ENCODE measurements around the gene ANKRD12.
"Not testable (repeated sequence)": the region's sequence is repeated elsewhere in the genome, so short reads cannot be mapped to it uniquely, and the experiment has no call there.

The ANKRD12 gene

GRCh38 chr18:9260388-9261380 is 124.1 kb downstream of the ANKRD12 start:
- H3K9me3 ChIP-seq, result no peaks in the 10 kb centered on the region
- TF ChIP-seq, protein P1, sequence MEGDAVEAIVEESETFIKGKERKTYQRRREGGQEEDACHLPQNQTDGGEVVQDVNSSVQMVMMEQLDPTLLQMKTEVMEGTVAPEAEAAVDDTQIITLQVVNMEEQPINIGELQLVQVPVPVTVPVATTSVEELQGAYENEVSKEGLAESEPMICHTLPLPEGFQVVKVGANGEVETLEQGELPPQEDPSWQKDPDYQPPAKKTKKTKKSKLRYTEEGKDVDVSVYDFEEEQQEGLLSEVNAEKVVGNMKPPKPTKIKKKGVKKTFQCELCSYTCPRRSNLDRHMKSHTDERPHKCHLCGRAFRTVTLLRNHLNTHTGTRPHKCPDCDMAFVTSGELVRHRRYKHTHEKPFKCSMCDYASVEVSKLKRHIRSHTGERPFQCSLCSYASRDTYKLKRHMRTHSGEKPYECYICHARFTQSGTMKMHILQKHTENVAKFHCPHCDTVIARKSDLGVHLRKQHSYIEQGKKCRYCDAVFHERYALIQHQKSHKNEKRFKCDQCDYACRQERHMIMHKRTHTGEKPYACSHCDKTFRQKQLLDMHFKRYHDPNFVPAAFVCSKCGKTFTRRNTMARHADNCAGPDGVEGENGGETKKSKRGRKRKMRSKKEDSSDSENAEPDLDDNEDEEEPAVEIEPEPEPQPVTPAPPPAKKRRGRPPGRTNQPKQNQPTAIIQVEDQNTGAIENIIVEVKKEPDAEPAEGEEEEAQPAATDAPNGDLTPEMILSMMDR (IDR thresholded peaks at IDR 0.05), result no peak
- no peak overlapping the region for H3K27ac ChIP-seq
- no peak for DNase-seq
- H3K36me3 ChIP-seq, result peaks cover 22 to 29% (median 26%) of the 10 kb centered on the region in 3 donors
- no peak overlapping the region for H3K4me3 ChIP-seq
- no peaks in the 10 kb centered on the region for H3K27me3 ChIP-seq
- intact Hi-C loops (cut with DNase I; ENCODE audit: low total_unique reads), result no loop called here
- no peaks in the 10 kb centered on the region for H3K4me1 ChIP-seq

DNA sequence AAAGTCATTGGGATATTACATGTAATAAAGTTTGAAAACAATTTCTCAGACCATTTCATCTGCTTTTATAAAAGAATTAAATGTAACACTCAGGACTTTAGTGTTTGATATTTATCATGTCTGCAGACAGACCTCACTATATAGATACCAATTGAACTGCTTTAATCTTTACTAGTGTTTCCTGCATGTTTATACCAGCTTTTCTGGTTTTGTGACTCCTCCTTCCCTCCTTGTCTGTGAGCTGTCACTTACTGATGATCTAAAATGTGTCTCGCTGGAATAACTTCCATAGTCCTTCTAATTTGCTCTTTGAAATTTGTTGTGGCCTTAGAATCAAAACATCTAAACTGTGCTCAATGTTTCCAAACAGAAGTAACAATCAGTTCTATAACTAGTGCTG is 126.7 kb downstream of the ANKRD12 start:
- Histone ChIP-seq H3K4me1 (no peaks in the 10 kb centered on the region), H3K27ac (no peak overlapping the region), H3K4me3 (no peak overlapping the region), H3K9me3 (no peaks in the 10 kb centered on the region), H3K27me3 (no peaks in the 10 kb centered on the region), H3K36me3 (peaks cover 24 to 31% (median 28%) of the 10 kb centered on the region in 3 donors)
- DNase-seq, result no peak
- TF ChIP-seq, protein P1 (IDR thresholded peaks at IDR 0.05), result no peak
- intact Hi-C loops (cut with DNase I; ENCODE audit: low total_unique reads), result no loop called here

DNA sequence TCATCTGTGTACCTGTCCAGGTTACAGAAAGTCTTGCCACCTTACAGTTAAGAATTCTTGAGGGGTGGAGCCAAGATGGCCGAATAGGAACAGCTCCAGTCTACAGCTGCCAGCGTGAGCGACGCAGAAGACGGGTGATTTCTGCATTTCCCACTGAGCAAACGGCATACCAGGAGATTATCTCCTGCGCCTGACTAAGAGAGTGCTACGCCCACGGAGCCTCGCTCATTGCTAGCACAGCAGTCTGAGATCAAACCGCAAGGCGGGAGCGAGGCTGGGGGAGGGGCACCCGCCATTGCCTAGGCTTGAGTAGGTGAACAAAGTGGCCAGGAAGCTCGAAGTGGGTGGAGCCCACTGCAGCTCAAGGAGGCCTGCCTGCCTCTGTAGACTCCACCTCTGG is 128.2 kb downstream of the ANKRD12 start:
- DNase-seq; H3K4me3 ChIP-seq; intact Hi-C loops (cut with DNase I; ENCODE audit: low total_unique reads); H3K27ac ChIP-seq; H3K9me3 ChIP-seq; H3K27me3 ChIP-seq; H3K4me1 ChIP-seq: not testable (repeated sequence)
- peaks cover 24 to 31% (median 28%) of the 10 kb centered on the region in 3 donors for H3K36me3 ChIP-seq

GRCh38 chr18:9273221-9273620 is 136.6 kb downstream of the ANKRD12 start:
- TF ChIP-seq, protein P1 (IDR thresholded peaks at IDR 0.05), result no peak
- DNase-seq, result no peak
- intact Hi-C loops (cut with DNase I; ENCODE audit: low total_unique reads), result no loop called here
- Histone ChIP-seq H3K4me3 (no peak overlapping the region), H3K36me3 (peaks cover 23 to 65% (median 37%) of the 10 kb centered on the region in 3 donors), H3K27me3 (no peaks in the 10 kb centered on the region), H3K4me1 (no peaks in the 10 kb centered on the region), H3K27ac (no peak overlapping the region), H3K9me3 (no peaks in the 10 kb centered on the region)

DNA sequence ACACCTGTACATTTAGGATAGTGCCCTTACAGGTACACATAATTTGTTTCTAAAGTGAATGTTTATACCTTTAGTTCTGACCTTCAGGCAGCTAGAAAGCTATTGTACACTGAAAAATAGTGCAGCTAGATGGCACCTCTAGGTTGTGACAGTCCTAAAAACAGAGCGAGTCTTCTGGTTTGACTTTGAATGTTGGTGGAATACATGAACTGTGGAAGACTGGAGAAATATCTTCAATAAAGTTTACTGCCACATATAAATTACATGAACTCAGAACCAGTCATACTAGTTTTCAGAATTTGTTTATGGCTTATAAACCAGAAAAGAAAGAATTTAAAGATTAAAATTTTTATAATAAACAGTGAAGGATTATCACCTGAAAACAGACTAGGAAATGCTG is 139.3 kb downstream of the ANKRD12 start:
- no peaks in the 10 kb centered on the region for H3K4me1 ChIP-seq
- H3K36me3 ChIP-seq, result peaks cover 31 to 85% (median 53%) of the 10 kb centered on the region in 3 donors
- no peak overlapping the region for H3K4me3 ChIP-seq
- TF ChIP-seq, protein P1 (IDR thresholded peaks at IDR 0.05), result no peak
- intact Hi-C loops (cut with DNase I; ENCODE audit: low total_unique reads), result no loop called here
- no peaks in the 10 kb centered on the region for H3K9me3 ChIP-seq
- no peak overlapping the region for H3K27ac ChIP-seq
- no peaks in the 10 kb centered on the region for H3K27me3 ChIP-seq
- no peak for DNase-seq

DNA sequence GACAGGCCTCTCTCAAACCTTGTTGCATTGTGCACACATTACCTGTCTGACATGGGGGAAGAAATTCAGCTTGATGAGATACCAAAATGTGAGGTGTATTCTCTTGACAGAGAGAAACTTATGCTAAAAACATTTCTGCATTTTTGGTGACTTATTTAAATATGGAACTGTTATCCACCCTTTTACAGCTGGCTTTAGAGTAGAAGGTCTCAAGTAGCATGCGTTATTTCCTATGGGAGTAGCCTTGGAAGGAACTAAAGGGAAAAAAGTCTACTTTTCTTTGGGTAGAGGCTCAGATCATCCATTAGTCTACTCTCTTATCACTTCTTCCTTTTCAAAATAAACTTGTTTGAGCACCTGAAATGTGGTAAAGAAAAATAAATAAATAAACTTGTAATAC is 141.4 kb downstream of the ANKRD12 start:
- Histone ChIP-seq H3K4me3 (no peak overlapping the region), H3K4me1 (peaks cover 0 to 7% (median 0%) of the 10 kb centered on the region in 4 donors), H3K9me3 (no peaks in the 10 kb centered on the region), H3K36me3 (peaks cover 31 to 68% (median 44%) of the 10 kb centered on the region in 3 donors), H3K27me3 (no peaks in the 10 kb centered on the region), H3K27ac (no peak overlapping the region)
- no peak for DNase-seq
- TF ChIP-seq, protein P1 (IDR thresholded peaks at IDR 0.05), result no peak
- intact Hi-C loops (cut with DNase I; ENCODE audit: low total_unique reads), result no loop called here

Data from tibial artery (tissue), 4 donors.